ENCODE results near the gene BHMT. TPM values are rescaled to one million over a fixed set of nuclear protein-coding genes. Genes with fewer than 3 reads are reported as not detected.

BHMT gene
- total and polyA plus RNA-seq, 10 of the 15 experiments (the other 5 are each of a cell fraction or from before 2014, with no cell fraction given), result 0.44 TPM; not detected in 9

- TF ChIP-seq, protein P1, sequence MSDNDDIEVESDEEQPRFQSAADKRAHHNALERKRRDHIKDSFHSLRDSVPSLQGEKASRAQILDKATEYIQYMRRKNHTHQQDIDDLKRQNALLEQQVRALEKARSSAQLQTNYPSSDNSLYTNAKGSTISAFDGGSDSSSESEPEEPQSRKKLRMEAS (IDR thresholded peaks at IDR 0.05; ENCODE audit: low read depth, low read length), result no peak
- TF ChIP-seq, protein P2, sequence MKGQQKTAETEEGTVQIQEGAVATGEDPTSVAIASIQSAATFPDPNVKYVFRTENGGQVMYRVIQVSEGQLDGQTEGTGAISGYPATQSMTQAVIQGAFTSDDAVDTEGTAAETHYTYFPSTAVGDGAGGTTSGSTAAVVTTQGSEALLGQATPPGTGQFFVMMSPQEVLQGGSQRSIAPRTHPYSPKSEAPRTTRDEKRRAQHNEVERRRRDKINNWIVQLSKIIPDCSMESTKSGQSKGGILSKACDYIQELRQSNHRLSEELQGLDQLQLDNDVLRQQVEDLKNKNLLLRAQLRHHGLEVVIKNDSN (IDR thresholded peaks at IDR 0.05; ENCODE audit: borderline replicate concordance, extremely low read length, insufficient read depth, low read depth, low read length), result no peak
- TF ChIP-seq GABPA (IDR thresholded peaks at IDR 0.05; ENCODE audit: low read depth), result no peak
- TF ChIP-seq IRF5 (IDR thresholded peaks at IDR 0.05; ENCODE audit: borderline replicate concordance), result 0 out of 2 replicates have a peak, but pooled peaks have one; percentile 17
- TF ChIP-seq SMARCA5 (IDR thresholded peaks at IDR 0.05), result no peak
- TF ChIP-seq SUZ12 (IDR thresholded peaks at IDR 0.05; ENCODE audit: unreplicated experiment), result no peak
- no peak for TF ChIP-seq CREM (IDR thresholded peaks at IDR 0.05; ENCODE audit: low read depth)
- TF ChIP-seq POLR2AphosphoS2 (IDR thresholded peaks at IDR 0.05; ENCODE audit: low read depth, low read length), result no peak
- no peak for TF ChIP-seq HCFC1 (IDR thresholded peaks at IDR 0.05; ENCODE audit: low read length)
- TF ChIP-seq SMAD5 (IDR thresholded peaks at IDR 0.05; ENCODE audit: low read depth), result no peak
- peak; percentile 21 to 27; a peak in 1 of 4 replicates for TF ChIP-seq IKZF2 (IDR thresholded peaks at IDR 0.05)
- TF ChIP-seq FOXM1 (IDR thresholded peaks at IDR 0.05; ENCODE audit: low read depth, low read length), result peak; percentile 50; the same call in 1 of the 2 replicates
- TF ChIP-seq RAD21 (IDR thresholded peaks at IDR 0.05; ENCODE audit: insufficient read depth, low read depth, low read length), result peak; percentile 93
- no peak for TF ChIP-seq RBBP5 (conservative IDR thresholded peaks at IDR 0.05)
- 0 out of 2 replicates have a peak, but pooled peaks have one; percentile 3 for TF ChIP-seq SPI1 (IDR thresholded peaks at IDR 0.05; ENCODE audit: borderline replicate concordance, insufficient read depth, low read depth, low read length)
- TF ChIP-seq ZNF384 (IDR thresholded peaks at IDR 0.05; ENCODE audit: borderline replicate concordance, low read depth, low read length), result no peak
- TF ChIP-seq SUPT20H (IDR thresholded peaks at IDR 0.05; ENCODE audit: borderline replicate concordance, control insufficient read depth, low read depth, low read length), result no peak
- peak; percentile 30; the same call in 1 of the 3 replicates for TF ChIP-seq POU2F2 (IDR thresholded peaks at IDR 0.05; ENCODE audit: borderline replicate concordance, low read depth, low read length)
- TF ChIP-seq SMC3 (IDR thresholded peaks at IDR 0.05; ENCODE audit: borderline replicate concordance, low read length), result peak; percentile 81
- no peak for TF ChIP-seq ZBTB40 (IDR thresholded peaks at IDR 0.05; ENCODE audit: borderline replicate concordance)
- TF ChIP-seq NFYA (IDR thresholded peaks at IDR 0.05; ENCODE audit: borderline replicate concordance, low read depth, low read length), result no peak
Measured at GRCh38 chr5:79133657-79134451, 22.2 kb downstream of the BHMT start (continued).

Data from GM12878 (cell line).